ENCODE measurements around the gene IGFBP2.

Gene IGFBP2

DNA sequence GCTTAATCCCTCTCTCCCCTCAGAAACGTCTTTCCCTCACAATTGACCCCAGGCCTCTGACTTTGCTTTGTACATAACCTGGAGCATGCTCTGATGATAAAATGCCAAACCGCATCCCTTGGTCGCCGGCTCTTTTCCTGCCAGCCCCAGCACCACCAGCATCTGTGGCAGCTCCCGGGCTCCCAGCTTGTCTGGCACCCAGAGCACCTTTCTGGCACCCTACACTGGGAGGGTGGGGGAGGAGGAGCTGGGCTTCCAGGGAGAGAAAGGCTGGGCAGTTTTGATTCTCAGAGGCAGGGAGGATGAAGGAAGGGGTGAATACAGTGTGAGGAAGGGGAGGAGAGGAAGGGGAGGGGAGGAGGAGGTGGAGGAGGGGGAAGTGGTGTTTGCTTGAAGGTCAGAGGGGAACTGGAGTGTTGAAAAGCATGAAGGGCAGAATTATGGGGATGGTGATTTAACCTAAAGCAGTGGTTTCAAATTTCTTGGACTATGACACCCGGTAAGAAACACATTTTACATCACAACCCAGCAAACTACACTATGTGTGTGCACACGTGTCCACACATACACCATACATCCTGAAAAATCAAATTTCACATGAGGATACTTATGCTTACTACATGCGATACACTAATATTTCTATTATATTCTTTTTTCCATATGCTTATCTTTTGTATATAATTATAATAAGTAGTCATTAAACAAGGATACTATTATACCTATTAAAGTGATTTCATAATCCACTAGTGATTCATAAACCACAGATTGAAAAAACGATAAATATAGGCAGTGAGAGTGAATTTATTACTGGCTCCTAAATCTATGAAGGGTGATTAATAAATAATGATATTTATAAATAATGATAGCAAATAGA lies 30.0 kb upstream of the IGFBP2 start:
- TF ChIP-seq CTCF (conservative IDR thresholded peaks at IDR 0.05; ENCODE audit: control insufficient read depth, insufficient read depth, low read depth, low read length), result no peak
- DNase-seq (ENCODE audit: low read depth), result no peak
- no peak overlapping the region for H3K4me3 ChIP-seq (ENCODE audit: control insufficient read depth, low read depth, low read length)

DNA sequence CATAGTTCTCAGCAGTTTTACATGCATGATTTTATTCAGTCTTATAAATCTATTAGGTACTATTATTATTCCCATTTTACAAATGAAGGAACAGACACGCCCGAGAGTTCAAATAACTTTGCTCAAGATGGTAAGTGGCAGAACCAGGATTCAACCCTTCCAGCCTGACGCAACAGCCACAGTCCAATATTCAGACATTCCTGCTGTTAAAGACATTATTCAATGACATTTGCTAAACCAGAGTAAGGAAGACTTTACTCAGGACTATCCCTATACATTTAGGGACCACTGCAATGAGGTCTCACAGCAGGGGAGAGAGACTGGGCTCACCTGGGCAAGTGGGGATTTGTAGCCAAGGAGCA lies 29.4 kb upstream of the IGFBP2 start:
- TF ChIP-seq CTCF (conservative IDR thresholded peaks at IDR 0.05; ENCODE audit: control insufficient read depth, insufficient read depth, low read depth, low read length), result no peak
- no peak for DNase-seq (ENCODE audit: low read depth)

DNA sequence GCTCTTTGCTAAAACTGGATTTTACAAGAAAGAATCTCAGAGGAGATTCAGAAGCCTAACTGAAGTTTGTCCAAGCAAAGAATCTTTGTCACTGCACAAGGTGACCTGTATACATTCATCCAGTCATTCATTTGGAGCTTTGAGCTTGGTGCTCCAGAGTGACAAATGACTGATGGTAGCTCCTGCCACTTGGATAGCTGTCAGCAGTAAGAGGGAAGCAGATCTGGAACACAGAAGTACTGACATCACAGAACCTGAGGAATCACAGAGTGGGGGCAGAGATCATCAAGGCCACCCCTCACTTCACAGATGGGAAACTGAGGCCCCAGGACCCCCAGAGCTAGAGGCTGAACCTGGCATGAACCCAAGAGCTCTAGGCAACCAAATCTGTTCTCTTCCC lies 28.8 kb upstream of the IGFBP2 start:
- no peak for DNase-seq (ENCODE audit: low read depth)
- no peak overlapping the region for H3K4me3 ChIP-seq (ENCODE audit: control insufficient read depth, low read depth, low read length)
- TF ChIP-seq CTCF (conservative IDR thresholded peaks at IDR 0.05; ENCODE audit: control insufficient read depth, insufficient read depth, low read depth, low read length), result no peak

More for the DNA sequence above, 29.4 kb upstream of the IGFBP2 start:
- no peak overlapping the region for H3K4me3 ChIP-seq (ENCODE audit: control insufficient read depth, low read depth, low read length)

DNA sequence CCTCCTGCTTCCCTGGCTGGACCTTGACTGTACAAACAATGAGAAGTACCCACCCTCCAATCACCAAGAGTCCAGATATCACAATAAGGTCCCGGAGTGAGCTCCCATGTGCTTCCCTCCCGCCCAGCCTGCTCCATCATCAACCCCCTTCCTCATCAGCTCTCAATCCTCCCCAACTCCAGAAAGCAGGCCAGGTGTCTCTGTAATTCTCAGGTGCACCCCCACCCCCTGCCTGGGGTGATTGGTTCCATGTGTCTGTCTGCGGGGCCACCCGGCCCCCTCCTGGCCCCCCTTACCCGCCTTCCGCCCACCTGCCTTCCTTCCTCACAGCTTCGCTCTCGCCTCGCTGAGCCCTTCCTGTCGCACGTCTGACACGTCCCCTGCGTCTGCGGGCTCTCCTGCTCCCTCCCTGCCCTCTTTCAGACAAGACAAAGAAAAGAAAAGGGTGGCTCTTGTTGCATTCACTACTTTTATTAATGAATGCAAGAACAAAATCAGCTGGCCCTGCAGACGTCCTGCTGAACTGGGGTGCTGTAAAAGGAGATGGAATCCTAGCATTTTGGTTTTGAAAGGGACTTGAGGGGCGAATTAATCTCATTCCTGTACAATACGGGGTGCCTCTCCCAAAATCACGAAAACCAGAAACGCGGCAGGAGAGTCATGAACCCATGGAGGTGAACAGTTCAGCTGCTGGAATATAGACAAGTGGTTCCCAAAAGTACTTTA lies 26.5 kb upstream of the IGFBP2 start:
- no peak overlapping the region for H3K4me3 ChIP-seq (ENCODE audit: control insufficient read depth, low read depth, low read length)
- TF ChIP-seq CTCF (conservative IDR thresholded peaks at IDR 0.05; ENCODE audit: control insufficient read depth, insufficient read depth, low read depth, low read length), result no peak
- no peak for DNase-seq (ENCODE audit: low read depth)

DNA sequence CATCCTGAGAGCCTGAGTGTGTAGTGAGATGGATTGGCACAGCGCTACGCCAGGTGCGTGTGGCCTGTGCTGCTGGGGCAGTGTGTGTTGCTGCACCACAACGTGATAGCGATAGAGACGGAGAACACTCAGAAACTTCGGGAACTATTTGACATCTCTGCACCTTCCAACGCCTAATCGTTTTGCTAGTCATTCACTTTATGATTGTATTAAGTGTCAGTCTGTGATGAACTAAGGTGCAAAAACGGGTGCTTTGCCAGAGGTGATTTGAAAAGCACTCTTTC lies 26.0 kb upstream of the IGFBP2 start:
- H3K4me3 ChIP-seq (ENCODE audit: control insufficient read depth, low read depth, low read length), result no peak overlapping the region
- DNase-seq (ENCODE audit: low read depth), result no peak
- no peak for TF ChIP-seq CTCF (conservative IDR thresholded peaks at IDR 0.05; ENCODE audit: control insufficient read depth, insufficient read depth, low read depth, low read length)

- no peak overlapping the region for H3K4me3 ChIP-seq (ENCODE audit: control insufficient read depth, low read depth, low read length)
- no peak for DNase-seq (ENCODE audit: low read depth)
- TF ChIP-seq CTCF (conservative IDR thresholded peaks at IDR 0.05; ENCODE audit: control insufficient read depth, insufficient read depth, low read depth, low read length), result no peak
Measured at GRCh38 chr2:216608525-216608924, 24.7 kb upstream of the IGFBP2 start.
